Smooth muscle cell (in vitro differentiated cells): ENCODE measurements around the gene BAIAP2. TPM values are rescaled to one million over a fixed set of nuclear protein-coding genes. Genes with fewer than 3 reads are reported as not detected.

Experiments used
- DNase-seq: peaks from one replicate; lab custom pipeline; 2025; ENCODE audit not compliant: unreplicated experiment; lab: John Stamatoyannopoulos, UW
- H2AFZ ChIP-seq: fragments of 200-600 bp; sonication (generic); 2 replicates; pipeline ENCODE4 v1.6.0; 2016; ENCODE audit warnings: antibody characterized with exemption, low read depth, mild to moderate bottlenecking
- H3F3A ChIP-seq: fragments of 200-600 bp; sonication (generic); 2 replicates; pipeline ENCODE4 v1.6.0; 2017; ENCODE audit warnings: antibody characterized with exemption, low read depth
- H3K27ac ChIP-seq: fragments of 200-600 bp; sonication (generic); 2 replicates; pipeline ENCODE4 v1.5.1; 2016; ENCODE audit warnings: low read depth, mild to moderate bottlenecking
- H3K27me3 ChIP-seq: fragments of 200-600 bp; sonication (generic); 2 replicates; pipeline ENCODE4 v1.6.1; 2016; ENCODE audit warnings: low read depth, mild to moderate bottlenecking
- H3K36me3 ChIP-seq: fragments of 200-600 bp; sonication (generic); 2 replicates; pipeline ENCODE4 v1.5.1; 2016; ENCODE audit warnings: low read depth
- H3K4me1 ChIP-seq: fragments of 200-600 bp; sonication (generic); 2 replicates; pipeline ENCODE4 v1.5.1; 2016; ENCODE audit warnings: low read depth
- H3K4me2 ChIP-seq: fragments of 200-600 bp; sonication (generic); 2 replicates; pipeline ENCODE4 v1.6.0; 2016; ENCODE audit warnings: mild to moderate bottlenecking
- H3K4me3 ChIP-seq: fragments of 200-600 bp; sonication (generic); 2 replicates; pipeline ENCODE4 v1.5.1; 2016; ENCODE audit warnings: mild to moderate bottlenecking
- H3K79me2 ChIP-seq: fragments of 200-600 bp; sonication (generic); 2 replicates; pipeline ENCODE4 v1.6.0; 2016; ENCODE audit warnings: low read depth, mild to moderate bottlenecking
- H3K9ac ChIP-seq: fragments of 200-600 bp; sonication (generic); 2 replicates; pipeline ENCODE4 v1.6.0; 2016; ENCODE audit warnings: low read depth
- H3K9me3 ChIP-seq: fragments of 200-600 bp; sonication (generic); replicated peaks from 2 replicates; pipeline ENCODE4 v1.5.1; 2016; ENCODE audit warnings: low read depth
- H4K20me1 ChIP-seq: fragments of 200-600 bp; sonication (generic); 2 replicates; pipeline ENCODE4 v1.6.0; 2016; ENCODE audit warnings: low read depth
- WGBS: methylation state at CpG from one replicate; pipeline ENCODE4 v1.1.7; 2016; ENCODE audit warnings: low lambda C conversion rate; 5-methylcytosine and 5-hydroxymethylcytosine counted together
- polyA plus RNA-seq: library from polyadenylated mRNA; unstranded; fragments of >200 nt; fragmentation: Nextera tagmentation; extraction: Ambion mirVana; gene quantifications from 2 replicates; pipeline ENCODE4 v1.2.1, GENCODE V29; 2016
- total RNA-seq: library from RNA; depleted of rRNA; stranded (reverse); fragments of >200 nt; gene quantifications from 2 replicates; pipeline ENCODE4 v1.2.3, GENCODE V29; 2014
- TF ChIP-seq, protein P1 (sequence below): fragments of 200-600 bp; sonication (generic); IDR thresholded peaks from 2 replicates; pipeline ENCODE4 v1.5.1; 2017; ENCODE audit warnings: borderline replicate concordance, mild to moderate bottlenecking, antibody characterized with exemption; ENCODE audit not compliant: insufficient read depth, poor library complexity, severe bottlenecking

Gene BAIAP2
- total and polyA plus RNA-seq, 2 experiments from 2014 or later, result 26.6 to 41.9 TPM

DNA sequence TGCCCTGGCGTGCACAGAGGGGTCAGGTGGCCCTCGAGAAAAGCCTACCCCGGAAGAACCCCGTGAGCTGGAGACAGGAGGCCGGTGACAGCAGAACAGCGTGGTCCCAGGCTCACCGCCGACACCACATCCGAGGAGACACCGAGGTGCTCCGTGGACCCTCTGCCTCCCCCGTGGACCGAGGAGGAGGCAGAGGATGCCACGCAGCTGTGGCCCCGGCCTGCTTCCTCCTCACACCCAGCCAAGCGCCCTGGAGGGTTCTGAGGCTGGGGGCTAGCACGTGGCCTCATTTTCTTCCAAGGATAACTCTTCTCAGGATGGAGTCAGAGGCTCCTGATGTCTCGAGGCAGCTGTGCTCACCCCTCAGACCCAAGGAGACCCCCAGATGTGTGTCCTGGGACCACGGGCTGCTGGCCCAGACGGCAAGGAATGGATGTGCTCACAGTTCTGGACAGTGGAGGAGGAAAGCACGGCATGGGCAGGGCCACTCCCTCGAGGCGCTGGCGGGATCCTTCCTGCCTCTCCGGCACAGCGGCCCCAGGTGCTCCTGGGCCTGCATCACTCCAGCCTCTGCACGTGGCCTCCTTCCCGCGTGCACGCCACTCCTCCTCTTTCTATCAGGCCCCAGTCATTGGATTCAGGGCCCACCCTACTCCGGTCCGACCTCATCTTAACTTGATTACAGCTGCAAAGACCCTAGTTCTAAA lies 125.9 kb downstream of the BAIAP2 start:
- 93% methylated on average over 31 of the region's 32 CpGs for WGBS
- H3K36me3 ChIP-seq, result no peaks in the 10 kb centered on the region

DNA sequence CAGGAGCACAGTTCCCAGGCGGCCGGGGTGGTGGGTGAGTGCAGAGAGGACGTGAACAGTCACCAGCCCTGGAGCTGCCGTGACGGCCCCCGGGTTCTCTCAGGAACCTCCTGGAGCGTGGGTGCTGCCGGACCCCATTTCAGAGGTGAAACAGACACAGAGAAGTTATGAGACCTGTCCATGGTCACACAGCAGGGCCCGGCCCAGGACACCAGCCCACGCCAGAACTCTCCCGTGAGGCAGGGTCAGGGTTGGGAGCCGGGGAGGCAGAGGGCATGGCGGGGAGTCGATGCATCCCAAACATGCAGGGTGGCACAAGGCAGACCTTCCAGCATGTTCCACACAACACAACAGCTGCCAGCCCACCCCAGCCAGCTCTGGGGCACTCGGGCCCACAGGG lies 126.6 kb downstream of the BAIAP2 start:
- Histone ChIP-seq H3K36me3 (no peaks in the 10 kb centered on the region), H4K20me1 (no peaks in the 10 kb centered on the region), H3F3A (no peaks in the 10 kb centered on the region), H3K9ac (no peak overlapping the region), H3K27me3 (peaks cover 6% of the 10 kb centered on the region), H3K9me3 (no peaks in the 10 kb centered on the region), H3K79me2 (no peaks in the 10 kb centered on the region), H3K4me3 (no peak overlapping the region), H2AFZ (no peak overlapping the region), H3K27ac (no peak overlapping the region), H3K4me2 (no peak overlapping the region), H3K4me1 (no peaks in the 10 kb centered on the region)
- TF ChIP-seq, protein P1, sequence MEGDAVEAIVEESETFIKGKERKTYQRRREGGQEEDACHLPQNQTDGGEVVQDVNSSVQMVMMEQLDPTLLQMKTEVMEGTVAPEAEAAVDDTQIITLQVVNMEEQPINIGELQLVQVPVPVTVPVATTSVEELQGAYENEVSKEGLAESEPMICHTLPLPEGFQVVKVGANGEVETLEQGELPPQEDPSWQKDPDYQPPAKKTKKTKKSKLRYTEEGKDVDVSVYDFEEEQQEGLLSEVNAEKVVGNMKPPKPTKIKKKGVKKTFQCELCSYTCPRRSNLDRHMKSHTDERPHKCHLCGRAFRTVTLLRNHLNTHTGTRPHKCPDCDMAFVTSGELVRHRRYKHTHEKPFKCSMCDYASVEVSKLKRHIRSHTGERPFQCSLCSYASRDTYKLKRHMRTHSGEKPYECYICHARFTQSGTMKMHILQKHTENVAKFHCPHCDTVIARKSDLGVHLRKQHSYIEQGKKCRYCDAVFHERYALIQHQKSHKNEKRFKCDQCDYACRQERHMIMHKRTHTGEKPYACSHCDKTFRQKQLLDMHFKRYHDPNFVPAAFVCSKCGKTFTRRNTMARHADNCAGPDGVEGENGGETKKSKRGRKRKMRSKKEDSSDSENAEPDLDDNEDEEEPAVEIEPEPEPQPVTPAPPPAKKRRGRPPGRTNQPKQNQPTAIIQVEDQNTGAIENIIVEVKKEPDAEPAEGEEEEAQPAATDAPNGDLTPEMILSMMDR, result no peak
- 98% methylated on average over 15 of the region's 15 CpGs for WGBS
- no peak for DNase-seq

More for the DNA sequence above, 125.9 kb downstream of the BAIAP2 start:
- Histone ChIP-seq H3K27ac (no peak overlapping the region), H3K4me1 (no peaks in the 10 kb centered on the region), H2AFZ (no peak overlapping the region), H3F3A (no peaks in the 10 kb centered on the region), H3K79me2 (no peaks in the 10 kb centered on the region), H3K9me3 (no peaks in the 10 kb centered on the region), H3K4me3 (no peak overlapping the region), H3K4me2 (no peak overlapping the region), H4K20me1 (no peaks in the 10 kb centered on the region), H3K27me3 (peaks cover 5% of the 10 kb centered on the region), H3K9ac (no peak overlapping the region)
- no peak for DNase-seq
- TF ChIP-seq, protein P1, result no peak

DNA sequence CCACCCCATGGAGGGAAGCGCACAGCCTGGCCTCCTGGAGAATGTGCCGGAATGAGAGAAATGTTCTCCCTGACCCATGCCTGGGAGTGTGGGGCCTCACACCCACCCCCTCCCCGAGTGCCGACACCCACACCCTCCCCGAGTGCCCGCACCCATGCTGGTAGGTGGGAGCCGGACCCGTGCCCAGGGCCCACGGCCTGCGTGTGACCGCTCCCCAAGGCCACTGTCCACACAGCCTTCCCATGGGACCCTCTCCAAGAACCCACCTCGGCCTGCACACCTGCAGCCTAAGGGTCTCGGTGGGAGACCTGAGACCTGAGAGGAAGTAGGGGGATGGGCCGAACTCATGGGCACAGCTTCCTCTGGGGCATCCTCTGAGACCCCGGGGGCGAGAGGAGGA lies 127.0 kb downstream of the BAIAP2 start:
- no peak for DNase-seq
- no peak overlapping the region for H2AFZ ChIP-seq
- H3K9me3 ChIP-seq, result no peaks in the 10 kb centered on the region
- H4K20me1 ChIP-seq, result no peaks in the 10 kb centered on the region
- H3K9ac ChIP-seq, result no peak overlapping the region
- H3K79me2 ChIP-seq, result no peaks in the 10 kb centered on the region
- no peaks in the 10 kb centered on the region for H3K36me3 ChIP-seq
- TF ChIP-seq, protein P1, result no peak
- H3K4me3 ChIP-seq, result no peak overlapping the region
- H3K27ac ChIP-seq, result no peak overlapping the region
- 95% methylated on average over 8 of the region's 16 CpGs for WGBS
- peaks cover 10% of the 10 kb centered on the region for H3K27me3 ChIP-seq
- H3K4me1 ChIP-seq, result no peaks in the 10 kb centered on the region
- no peaks in the 10 kb centered on the region for H3F3A ChIP-seq
- no peak overlapping the region for H3K4me2 ChIP-seq

DNA sequence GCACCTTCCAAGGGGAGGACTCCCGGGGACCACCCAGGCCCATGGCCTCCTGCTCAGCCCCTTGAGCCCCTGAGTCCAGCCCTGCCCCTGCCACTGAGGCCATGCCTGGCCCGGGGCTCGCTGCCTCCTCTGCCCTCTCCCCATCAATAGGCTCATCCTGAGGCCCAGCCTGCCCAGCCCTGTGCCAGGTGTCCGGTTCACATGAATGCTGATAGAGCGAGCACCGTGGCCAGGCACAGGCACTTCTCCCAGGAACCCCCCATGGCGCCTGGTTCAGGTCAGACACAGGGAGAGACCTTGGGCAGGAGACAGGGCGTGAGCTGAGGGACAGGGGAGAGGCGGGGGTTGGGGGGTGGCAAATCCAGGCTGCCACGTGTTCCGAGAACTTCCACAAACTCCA lies 127.5 kb downstream of the BAIAP2 start:
- WGBS, result 84% methylated on average over 11 of the region's 11 CpGs
- TF ChIP-seq, protein P1, result no peak
- H3K36me3 ChIP-seq, result no peaks in the 10 kb centered on the region
- no peak overlapping the region for H3K4me3 ChIP-seq
- no peak overlapping the region for H2AFZ ChIP-seq
- no peaks in the 10 kb centered on the region for H3K4me1 ChIP-seq
- peaks cover 14% of the 10 kb centered on the region for H3K27me3 ChIP-seq
- H3K9me3 ChIP-seq, result no peaks in the 10 kb centered on the region
- H4K20me1 ChIP-seq, result no peaks in the 10 kb centered on the region
- no peak overlapping the region for H3K9ac ChIP-seq
- H3K27ac ChIP-seq, result no peak overlapping the region
- no peaks in the 10 kb centered on the region for H3F3A ChIP-seq
- no peak overlapping the region for H3K4me2 ChIP-seq
- H3K79me2 ChIP-seq, result no peaks in the 10 kb centered on the region
- no peak for DNase-seq
